HepG2 (cell line): ENCODE measurements around the gene TSPAN9. TPM values are rescaled to one million over a fixed set of nuclear protein-coding genes. Genes with fewer than 3 reads are reported as not detected.

Experiments used
- ARHGAP35 ChIP-seq: sonication (generic); formaldehyde crosslinking; IDR thresholded peaks from 2 replicates; pipeline ENCODE4 v1.9.0; 2022; ENCODE audit warnings: mild to moderate bottlenecking, inconsistent platforms, moderate library complexity, missing genetic modification reagents, borderline replicate concordance
- ASH2L ChIP-seq: fragments of 300-600, 200-600 bp; sonication (generic); IDR thresholded peaks from 2 replicates; pipeline ENCODE4 v1.7.0; 2017; ENCODE audit warnings: low read depth, mild to moderate bottlenecking, moderate library complexity, mixed read lengths, low read length; ENCODE audit not compliant: insufficient read length
- CENPT ChIP-seq: sonication (generic); formaldehyde crosslinking; IDR thresholded peaks from 2 replicates; pipeline ENCODE4 v1.8.0; 2022; ENCODE audit warnings: low read depth, mild to moderate bottlenecking, moderate library complexity, missing genetic modification reagents
- EEA1 ChIP-seq: sonication (generic); formaldehyde crosslinking; IDR thresholded peaks from 2 replicates; pipeline ENCODE4 v1.5.1; 2020; ENCODE audit warnings: mild to moderate bottlenecking, missing genetic modification reagents, borderline replicate concordance
- HMG20B ChIP-seq: conservative IDR thresholded peaks from 2 replicates; pipeline ENCODE4 v1.6.1; 2016; ENCODE audit warnings: missing genetic modification reagents, missing compliant biosample characterization
- MEF2D ChIP-seq: sonication (generic); formaldehyde crosslinking; IDR thresholded peaks from 2 replicates; pipeline ENCODE4 v1.5.1; 2020; ENCODE audit warnings: mild to moderate bottlenecking, missing genetic modification reagents
- NFKB2 ChIP-seq: sonication (generic); formaldehyde crosslinking; IDR thresholded peaks from 2 replicates; pipeline ENCODE4 v1.4.0; 2020; ENCODE audit warnings: missing genetic modification reagents, borderline replicate concordance
- RAD21 ChIP-seq: fragments of 450-650 bp; formaldehyde crosslinking; IDR thresholded peaks from 2 replicates; pipeline ENCODE4 v1.5.0; 2020; ENCODE audit warnings: mild to moderate bottlenecking
- SALL2 ChIP-seq: sonication (generic); formaldehyde crosslinking; IDR thresholded peaks from 2 replicates; pipeline ENCODE4 v1.8.1; 2023; ENCODE audit warnings: mild to moderate bottlenecking, missing genetic modification reagents, inconsistent platforms
- SAP130 ChIP-seq: IDR thresholded peaks from 2 replicates; pipeline ENCODE4 v1.6.1; 2016; ENCODE audit warnings: low read depth
- SATB2 ChIP-seq: sonication (generic); formaldehyde crosslinking; IDR thresholded peaks from 2 replicates; pipeline ENCODE4 v1.5.0; 2020; ENCODE audit warnings: missing genetic modification reagents
- SIN3B ChIP-seq: fragments of 150-350 bp; IDR thresholded peaks from 2 replicates; pipeline ENCODE4 v1.6.1; 2014; ENCODE audit warnings: low read length
- SYNCRIP ChIP-seq: fragments of 200-400 bp; formaldehyde crosslinking; IDR thresholded peaks from 2 replicates; pipeline ENCODE4 v1.6.1; 2018; ENCODE audit warnings: mild to moderate bottlenecking, low read depth, low read length; ENCODE audit not compliant: insufficient read depth
- TBX2 ChIP-seq: sonication (generic); formaldehyde crosslinking; IDR thresholded peaks from 2 replicates; pipeline ENCODE4 v1.5.0; 2020; ENCODE audit warnings: missing genetic modification reagents, mild to moderate bottlenecking, borderline replicate concordance
- ZNF549 ChIP-seq: sonication (generic); formaldehyde crosslinking; IDR thresholded peaks from 2 replicates; pipeline ENCODE4 v1.5.0; 2020; ENCODE audit warnings: missing genetic modification reagents
- ZNF598 ChIP-seq: sonication (generic); formaldehyde crosslinking; IDR thresholded peaks from 2 replicates; pipeline ENCODE4 v1.5.1; 2020; ENCODE audit warnings: mild to moderate bottlenecking, missing genetic modification reagents, borderline replicate concordance
- polyA plus RNA-seq, 8 experiments: library from polyadenylated mRNA; depleted of rRNA in 3 of 8; stranded (reverse) in 7 of 8; unstranded in 1 of 8; fragments of >200 nt; fragmentation: Illumina TruSeq in 4 of 8; extraction: Trizol in 4 of 8; gene quantifications; 2 replicates each; pipeline versions ENCODE4 v1.2.1 to v1.2.3, GENCODE V29; 2011 to 2016; ENCODE audit warnings: low read depth in 4 of 8, missing spikeins in 1 of 8, mixed read lengths in 1 of 8; ENCODE audit not compliant: insufficient read depth in 1 of 8
- total RNA-seq, 5 experiments: library from RNA; depleted of rRNA; stranded (reverse); fragments of >200 nt; fragmentation: Illumina TruSeq; extraction: Trizol; gene quantifications; 2 replicates each; pipeline ENCODE4 v1.2.3, GENCODE V29; 2016; ENCODE audit warnings: low read depth in 1 of 5
- TF ChIP-seq, protein P1 (sequence below): sonication (generic); formaldehyde crosslinking; conservative IDR thresholded peaks from 2 replicates; pipeline ENCODE4 v1.4.0; 2020; ENCODE audit warnings: mild to moderate bottlenecking, missing genetic modification reagents, moderate library complexity
- TF ChIP-seq, protein P2 (sequence below): IDR thresholded peaks from 2 replicates; pipeline ENCODE4 v1.6.1; 2016; ENCODE audit warnings: missing compliant biosample characterization, missing genetic modification reagents, borderline replicate concordance
- TF ChIP-seq, protein P3 (sequence below): sonication (generic); formaldehyde crosslinking; IDR thresholded peaks from 2 replicates; pipeline ENCODE4 v1.4.0; 2020; ENCODE audit warnings: missing genetic modification reagents

TSPAN9 gene
- total and polyA plus RNA-seq, 2 of the 13 experiments (the other 11 are each of a cell fraction or from before 2014, with no cell fraction given), result 18.1 to 42.3 TPM

DNA sequence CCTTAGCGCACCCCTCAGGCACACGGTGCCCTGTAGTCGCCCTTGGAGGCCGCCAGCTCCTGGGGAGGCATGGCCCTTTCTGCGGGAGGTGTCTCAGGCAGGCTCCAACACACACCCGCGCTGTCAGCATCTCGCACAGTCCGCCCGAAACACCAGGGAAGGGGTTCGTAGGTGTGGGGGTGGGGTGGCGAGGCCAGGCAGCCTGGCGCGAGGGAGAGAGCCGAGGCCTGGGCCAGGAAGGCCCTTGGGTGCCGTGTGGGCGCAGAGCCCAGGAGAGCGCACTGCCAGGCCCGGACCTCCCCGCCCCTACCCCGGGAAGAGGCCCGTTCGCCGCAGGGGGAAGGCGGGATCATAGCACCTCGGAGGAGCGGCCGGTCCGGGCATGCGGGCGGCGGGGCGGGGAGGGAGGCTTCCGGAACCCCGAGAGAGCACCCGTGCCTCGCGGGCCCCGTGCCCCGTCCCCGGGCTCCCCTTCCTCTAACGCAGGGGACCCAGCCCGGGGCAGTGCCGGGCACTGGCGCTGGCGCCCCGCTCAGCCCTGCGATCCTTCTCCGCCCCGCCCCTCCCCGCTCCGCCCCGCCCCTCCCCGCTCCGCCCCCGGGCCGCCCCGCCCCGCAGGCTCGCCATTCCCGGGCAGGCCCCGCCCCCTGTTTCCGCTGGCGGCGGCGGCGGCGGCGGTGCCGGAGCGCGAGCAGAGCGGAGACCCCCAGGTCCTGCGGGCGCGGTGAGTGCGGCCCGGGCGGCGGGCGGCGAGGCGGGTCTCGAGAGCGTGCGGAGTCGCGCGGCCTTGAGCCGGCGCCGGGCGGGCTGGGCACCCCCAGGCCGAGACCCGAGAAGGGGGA is at the start of gene TSPAN9 (continued):
- TF ChIP-seq ZNF549 (CRISPR knock-in tag) (no peak), NFKB2 (CRISPR knock-in tag) (0 out of 2 replicates have a peak, but pooled peaks have one; percentile 18), SYNCRIP (no peak), ZNF598 (CRISPR knock-in tag) (peak; percentile 64; the same call in 1 of the 2 replicates), SATB2 (CRISPR knock-in tag) (no peak), ASH2L (peak; percentile 28), SAP130 (peak; percentile 56), SALL2 (CRISPR knock-in tag) (peak; percentile 49; the same call in 1 of the 2 replicates), HMG20B (CRISPR knock-in tag) (no peak), TBX2 (CRISPR knock-in tag) (peak; percentile 51), MEF2D (CRISPR knock-in tag) (no peak), RAD21 (peak; percentile 43; the same call in 1 of the 2 replicates), EEA1 (CRISPR knock-in tag) (no peak; the same call in 1 of the 2 replicates), CENPT (no peak), ARHGAP35 (CRISPR knock-in tag) (peak; percentile 76), SIN3B (no peak)
- TF ChIP-seq, protein P1, sequence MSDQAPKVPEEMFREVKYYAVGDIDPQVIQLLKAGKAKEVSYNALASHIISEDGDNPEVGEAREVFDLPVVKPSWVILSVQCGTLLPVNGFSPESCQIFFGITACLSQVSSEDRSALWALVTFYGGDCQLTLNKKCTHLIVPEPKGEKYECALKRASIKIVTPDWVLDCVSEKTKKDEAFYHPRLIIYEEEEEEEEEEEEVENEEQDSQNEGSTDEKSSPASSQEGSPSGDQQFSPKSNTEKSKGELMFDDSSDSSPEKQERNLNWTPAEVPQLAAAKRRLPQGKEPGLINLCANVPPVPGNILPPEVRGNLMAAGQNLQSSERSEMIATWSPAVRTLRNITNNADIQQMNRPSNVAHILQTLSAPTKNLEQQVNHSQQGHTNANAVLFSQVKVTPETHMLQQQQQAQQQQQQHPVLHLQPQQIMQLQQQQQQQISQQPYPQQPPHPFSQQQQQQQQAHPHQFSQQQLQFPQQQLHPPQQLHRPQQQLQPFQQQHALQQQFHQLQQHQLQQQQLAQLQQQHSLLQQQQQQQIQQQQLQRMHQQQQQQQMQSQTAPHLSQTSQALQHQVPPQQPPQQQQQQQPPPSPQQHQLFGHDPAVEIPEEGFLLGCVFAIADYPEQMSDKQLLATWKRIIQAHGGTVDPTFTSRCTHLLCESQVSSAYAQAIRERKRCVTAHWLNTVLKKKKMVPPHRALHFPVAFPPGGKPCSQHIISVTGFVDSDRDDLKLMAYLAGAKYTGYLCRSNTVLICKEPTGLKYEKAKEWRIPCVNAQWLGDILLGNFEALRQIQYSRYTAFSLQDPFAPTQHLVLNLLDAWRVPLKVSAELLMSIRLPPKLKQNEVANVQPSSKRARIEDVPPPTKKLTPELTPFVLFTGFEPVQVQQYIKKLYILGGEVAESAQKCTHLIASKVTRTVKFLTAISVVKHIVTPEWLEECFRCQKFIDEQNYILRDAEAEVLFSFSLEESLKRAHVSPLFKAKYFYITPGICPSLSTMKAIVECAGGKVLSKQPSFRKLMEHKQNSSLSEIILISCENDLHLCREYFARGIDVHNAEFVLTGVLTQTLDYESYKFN, result 0 out of 2 replicates have a peak, but pooled peaks have one; percentile 32
- TF ChIP-seq, protein P2, sequence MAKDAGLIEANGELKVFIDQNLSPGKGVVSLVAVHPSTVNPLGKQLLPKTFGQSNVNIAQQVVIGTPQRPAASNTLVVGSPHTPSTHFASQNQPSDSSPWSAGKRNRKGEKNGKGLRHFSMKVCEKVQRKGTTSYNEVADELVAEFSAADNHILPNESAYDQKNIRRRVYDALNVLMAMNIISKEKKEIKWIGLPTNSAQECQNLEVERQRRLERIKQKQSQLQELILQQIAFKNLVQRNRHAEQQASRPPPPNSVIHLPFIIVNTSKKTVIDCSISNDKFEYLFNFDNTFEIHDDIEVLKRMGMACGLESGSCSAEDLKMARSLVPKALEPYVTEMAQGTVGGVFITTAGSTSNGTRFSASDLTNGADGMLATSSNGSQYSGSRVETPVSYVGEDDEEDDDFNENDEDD (CRISPR knock-in tag), result peak; percentile 40; the same call in 1 of the 2 replicates
- TF ChIP-seq, protein P3, sequence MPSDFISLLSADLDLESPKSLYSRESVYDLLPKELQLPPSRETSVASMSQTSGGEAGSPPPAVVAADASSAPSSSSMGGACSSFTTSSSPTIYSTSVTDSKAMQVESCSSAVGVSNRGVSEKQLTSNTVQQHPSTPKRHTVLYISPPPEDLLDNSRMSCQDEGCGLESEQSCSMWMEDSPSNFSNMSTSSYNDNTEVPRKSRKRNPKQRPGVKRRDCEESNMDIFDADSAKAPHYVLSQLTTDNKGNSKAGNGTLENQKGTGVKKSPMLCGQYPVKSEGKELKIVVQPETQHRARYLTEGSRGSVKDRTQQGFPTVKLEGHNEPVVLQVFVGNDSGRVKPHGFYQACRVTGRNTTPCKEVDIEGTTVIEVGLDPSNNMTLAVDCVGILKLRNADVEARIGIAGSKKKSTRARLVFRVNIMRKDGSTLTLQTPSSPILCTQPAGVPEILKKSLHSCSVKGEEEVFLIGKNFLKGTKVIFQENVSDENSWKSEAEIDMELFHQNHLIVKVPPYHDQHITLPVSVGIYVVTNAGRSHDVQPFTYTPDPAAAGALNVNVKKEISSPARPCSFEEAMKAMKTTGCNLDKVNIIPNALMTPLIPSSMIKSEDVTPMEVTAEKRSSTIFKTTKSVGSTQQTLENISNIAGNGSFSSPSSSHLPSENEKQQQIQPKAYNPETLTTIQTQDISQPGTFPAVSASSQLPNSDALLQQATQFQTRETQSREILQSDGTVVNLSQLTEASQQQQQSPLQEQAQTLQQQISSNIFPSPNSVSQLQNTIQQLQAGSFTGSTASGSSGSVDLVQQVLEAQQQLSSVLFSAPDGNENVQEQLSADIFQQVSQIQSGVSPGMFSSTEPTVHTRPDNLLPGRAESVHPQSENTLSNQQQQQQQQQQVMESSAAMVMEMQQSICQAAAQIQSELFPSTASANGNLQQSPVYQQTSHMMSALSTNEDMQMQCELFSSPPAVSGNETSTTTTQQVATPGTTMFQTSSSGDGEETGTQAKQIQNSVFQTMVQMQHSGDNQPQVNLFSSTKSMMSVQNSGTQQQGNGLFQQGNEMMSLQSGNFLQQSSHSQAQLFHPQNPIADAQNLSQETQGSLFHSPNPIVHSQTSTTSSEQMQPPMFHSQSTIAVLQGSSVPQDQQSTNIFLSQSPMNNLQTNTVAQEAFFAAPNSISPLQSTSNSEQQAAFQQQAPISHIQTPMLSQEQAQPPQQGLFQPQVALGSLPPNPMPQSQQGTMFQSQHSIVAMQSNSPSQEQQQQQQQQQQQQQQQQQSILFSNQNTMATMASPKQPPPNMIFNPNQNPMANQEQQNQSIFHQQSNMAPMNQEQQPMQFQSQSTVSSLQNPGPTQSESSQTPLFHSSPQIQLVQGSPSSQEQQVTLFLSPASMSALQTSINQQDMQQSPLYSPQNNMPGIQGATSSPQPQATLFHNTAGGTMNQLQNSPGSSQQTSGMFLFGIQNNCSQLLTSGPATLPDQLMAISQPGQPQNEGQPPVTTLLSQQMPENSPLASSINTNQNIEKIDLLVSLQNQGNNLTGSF (CRISPR knock-in tag), result no peak
